ENCODE data around the gene ANGPT4.

- TF ChIP-seq CTCF (IDR thresholded peaks at IDR 0.05 in 4 of 5, conservative IDR thresholded peaks at IDR 0.05 in 1 of 5) (no peak), POLR2A (IDR thresholded peaks at IDR 0.05) (no peak)
These were observed 86.1 kb downstream of the ANGPT4 start for GRCh38 chr20:830011-830521.

Data from gastrocnemius medialis (tissue), 4 donors.